Loucy (cell line): ENCODE measurements around the gene PER2.

Experiments used
- CTCF ChIP-seq: fragments of 200-600 bp; sonication (generic); conservative IDR thresholded peaks from 2 replicates; pipeline ENCODE4 v1.5.1; 2014; ENCODE audit warnings: mild to moderate bottlenecking, antibody characterized with exemption, low read length
- EZH2phosphoT487 ChIP-seq: fragments of 200-600 bp; IDR thresholded peaks from 2 replicates; pipeline ENCODE4 v1.6.1; 2018; ENCODE audit warnings: antibody characterized with exemption, mild to moderate bottlenecking, moderate library complexity, borderline replicate concordance

GRCh38 chr2:238284802-238285515, 3.5 kb downstream of the PER2 start:
- TF ChIP-seq CTCF (no peak), EZH2phosphoT487 (no peak)
